Pons (tissue), 1 donor: ENCODE data around the gene ZNF385A.
A peak's percentile ranks its signal among the peaks of the same experiment; 100 is the strongest.
"Not testable (repeated sequence)": the region's sequence is repeated elsewhere in the genome, so short reads cannot be mapped to it uniquely, and the experiment has no call there.

ENCODE experiments used
- DNase-seq: peaks from one replicate; pipeline ENCODE4 v3.0.0-alpha.2; 2016; ENCODE audit warnings: low spot score

The ZNF385A gene

GRCh38 chr12:54355104-54355815 is 29.3 kb downstream of the ZNF385A start:
- DNase-seq = no peak

DNA sequence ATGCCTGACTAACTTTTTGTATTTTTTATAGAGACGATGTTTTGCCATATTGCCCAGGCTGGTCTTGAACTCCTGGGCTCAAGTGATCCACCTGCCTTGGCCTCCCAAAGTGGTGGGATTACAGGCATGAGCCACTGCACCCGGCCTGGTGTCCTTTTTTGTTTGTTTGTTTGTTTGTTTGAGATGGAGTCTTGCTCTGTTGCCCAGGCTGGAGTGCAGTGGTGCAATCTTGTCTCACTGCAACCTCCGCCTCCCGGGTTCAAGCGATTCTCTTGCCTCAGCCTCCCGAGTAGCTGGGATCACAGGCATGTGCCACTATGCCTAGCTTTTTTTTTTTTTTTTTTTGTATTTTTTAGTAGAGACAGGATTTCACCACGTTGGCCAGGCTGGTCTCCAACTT is 30.3 kb downstream of the ZNF385A start:
- DNase-seq = not testable (repeated sequence)

DNA sequence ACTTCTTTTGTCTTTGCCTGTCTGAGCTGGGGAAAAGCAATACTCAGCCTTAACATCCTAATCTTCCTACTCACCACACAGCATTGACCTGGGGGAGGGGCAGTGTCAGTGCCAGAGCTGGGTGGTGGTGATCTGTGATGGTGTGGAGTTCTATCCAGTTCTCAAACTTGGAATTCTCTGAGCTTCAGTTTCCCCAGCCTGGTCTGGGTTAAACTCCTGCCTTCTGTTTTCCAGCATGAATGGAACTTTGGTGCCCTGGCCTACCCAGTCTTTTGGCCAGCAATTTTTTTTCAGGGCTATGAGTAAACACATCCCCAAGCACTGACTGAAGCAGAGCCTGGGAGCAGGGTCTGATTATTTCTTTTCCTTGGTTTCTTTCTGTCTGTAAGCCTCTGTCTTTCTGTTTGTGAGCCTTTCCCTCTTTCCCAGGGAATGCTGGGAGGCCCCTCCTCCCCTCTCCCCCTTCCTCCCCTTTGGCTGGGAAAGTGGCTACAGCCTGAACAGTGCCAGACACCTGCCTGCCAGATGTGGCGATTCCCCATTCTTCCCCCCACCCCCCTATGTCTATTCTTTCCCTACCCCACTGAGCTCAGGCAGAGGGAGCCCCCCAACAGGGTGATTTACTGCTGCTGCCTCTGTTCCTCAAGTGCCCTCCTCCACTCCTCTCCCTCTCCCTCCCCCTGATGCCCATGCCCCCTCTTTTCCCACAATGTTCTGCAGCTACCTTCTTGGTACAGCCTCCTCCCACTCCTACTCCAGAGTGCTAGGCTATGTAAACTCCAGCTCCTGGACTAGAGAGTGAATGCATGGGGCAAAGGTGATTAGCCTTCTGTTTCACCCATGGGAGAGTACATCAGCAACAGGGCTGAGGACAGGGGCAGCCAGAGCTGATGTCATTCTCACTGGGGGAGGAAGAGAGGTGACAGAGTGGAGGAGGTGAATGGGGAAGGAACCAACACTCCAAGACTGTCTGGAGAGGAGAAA is 31.4 kb downstream of the ZNF385A start:
- DNase-seq = peak; percentile 61

- DNase-seq = peak; percentile 81
Observed at GRCh38 chr12:54352022-54352531, 32.5 kb downstream of the ZNF385A start.

GRCh38 chr12:54351341-54351740 is 33.2 kb downstream of the ZNF385A start:
- DNase-seq = no peak

DNA sequence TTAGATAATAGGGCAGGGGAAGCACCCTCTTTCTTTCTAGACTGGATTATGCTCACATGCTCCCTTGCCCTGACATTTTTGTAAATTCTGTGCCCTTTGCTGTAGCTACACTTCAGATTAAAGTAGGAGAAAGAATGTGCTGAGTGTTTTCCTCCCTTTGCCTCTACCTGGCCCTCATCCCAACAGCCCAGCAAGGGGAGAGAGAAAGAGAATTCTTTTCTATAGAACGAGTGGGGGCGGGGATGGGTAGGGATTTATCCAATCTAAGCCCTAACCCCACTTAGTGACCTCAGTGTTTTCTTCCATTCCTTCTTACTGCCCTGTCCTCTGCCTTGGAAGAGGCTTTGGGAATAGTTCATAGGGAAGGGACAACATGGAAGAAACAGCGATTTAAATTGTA is 33.8 kb downstream of the ZNF385A start:
- DNase-seq = no peak

- no peak for DNase-seq
Observed at GRCh38 chr12:54349679-54350078, 34.9 kb downstream of the ZNF385A start.

- no peak for DNase-seq
Observed at GRCh38 chr12:54349036-54349435, 35.5 kb downstream of the ZNF385A start.

DNA sequence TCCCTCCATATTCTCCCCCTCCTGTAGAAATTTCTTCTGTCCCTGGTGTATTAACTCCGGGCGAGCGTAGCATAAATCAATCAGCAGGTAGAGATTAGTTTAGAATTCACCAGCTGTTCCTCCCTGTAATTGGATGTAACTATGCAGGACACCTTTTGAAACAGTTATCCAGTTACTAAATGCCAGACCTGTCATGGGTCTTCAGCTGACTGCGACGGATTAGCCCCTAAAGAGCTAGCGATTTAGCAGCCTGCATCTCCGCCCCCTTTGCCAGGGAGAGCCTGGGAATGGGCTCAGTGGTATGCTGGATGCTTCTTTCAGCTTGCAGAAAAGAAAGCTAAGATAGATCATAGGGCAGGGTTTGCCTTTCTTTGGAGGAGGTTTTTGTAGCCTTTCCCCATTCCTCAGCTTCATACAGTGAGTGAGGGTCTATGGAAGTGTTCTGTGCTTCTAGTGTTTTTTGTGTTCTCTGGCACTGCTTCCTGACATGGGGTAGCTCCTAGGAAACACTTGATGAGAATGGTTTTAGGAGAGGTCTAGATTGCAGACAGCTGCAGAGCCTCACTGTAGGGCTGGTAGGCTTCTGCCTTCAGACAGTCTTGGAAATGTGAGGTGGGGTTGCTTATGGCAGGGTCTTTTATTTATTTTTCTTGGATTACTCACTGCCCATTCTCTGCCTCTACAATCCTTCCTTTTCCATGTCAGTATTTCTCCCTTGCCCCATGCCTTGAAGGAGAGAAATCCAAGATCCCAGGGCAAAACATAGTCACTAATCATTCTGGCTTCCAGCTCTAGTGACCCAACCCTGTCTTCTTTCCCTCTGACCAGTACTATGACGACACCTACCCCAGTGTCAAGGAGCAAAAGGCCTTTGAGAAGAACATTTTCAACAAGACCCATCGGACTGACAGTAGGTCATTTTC is 42.9 kb downstream of the ZNF385A start:
- DNase-seq = no peak

GRCh38 chr12:54340846-54341245 is 43.7 kb downstream of the ZNF385A start:
- no peak for DNase-seq

DNA sequence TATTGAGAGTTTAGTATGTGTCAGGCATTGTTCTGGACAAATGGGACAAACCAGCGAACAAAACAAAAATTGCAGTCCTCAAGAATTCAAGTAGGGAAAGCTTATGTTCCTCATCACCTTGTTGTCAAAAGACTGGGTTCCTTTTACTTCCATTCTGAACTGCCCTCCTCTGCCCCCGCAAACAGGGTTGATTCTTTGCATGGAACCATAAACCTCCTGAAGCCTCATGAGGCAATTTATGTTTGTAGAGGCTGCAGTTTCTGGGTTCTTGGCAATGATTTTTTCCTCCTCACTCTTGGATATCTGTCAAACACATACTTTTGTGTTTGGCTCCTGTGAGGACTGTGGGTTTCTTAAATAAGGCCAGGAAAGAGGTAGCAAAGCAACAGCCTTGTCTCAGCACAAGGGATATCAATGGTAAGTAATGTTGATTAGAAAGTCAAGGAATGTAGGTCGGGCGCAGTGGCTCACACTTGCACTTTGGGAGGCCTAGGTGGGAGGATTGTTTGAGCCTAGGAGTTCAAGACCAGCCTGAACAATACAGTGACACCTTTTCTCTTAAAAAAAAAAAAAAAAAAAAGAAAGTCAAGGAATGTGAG is 45.7 kb downstream of the ZNF385A start:
- no peak for DNase-seq

GRCh38 chr12:54337854-54338650 is 46.5 kb downstream of the ZNF385A start:
- peak; percentile 59 for DNase-seq

GRCh38 chr12:54337280-54337842 is 47.2 kb downstream of the ZNF385A start:
- peak; percentile 66 for DNase-seq

DNA sequence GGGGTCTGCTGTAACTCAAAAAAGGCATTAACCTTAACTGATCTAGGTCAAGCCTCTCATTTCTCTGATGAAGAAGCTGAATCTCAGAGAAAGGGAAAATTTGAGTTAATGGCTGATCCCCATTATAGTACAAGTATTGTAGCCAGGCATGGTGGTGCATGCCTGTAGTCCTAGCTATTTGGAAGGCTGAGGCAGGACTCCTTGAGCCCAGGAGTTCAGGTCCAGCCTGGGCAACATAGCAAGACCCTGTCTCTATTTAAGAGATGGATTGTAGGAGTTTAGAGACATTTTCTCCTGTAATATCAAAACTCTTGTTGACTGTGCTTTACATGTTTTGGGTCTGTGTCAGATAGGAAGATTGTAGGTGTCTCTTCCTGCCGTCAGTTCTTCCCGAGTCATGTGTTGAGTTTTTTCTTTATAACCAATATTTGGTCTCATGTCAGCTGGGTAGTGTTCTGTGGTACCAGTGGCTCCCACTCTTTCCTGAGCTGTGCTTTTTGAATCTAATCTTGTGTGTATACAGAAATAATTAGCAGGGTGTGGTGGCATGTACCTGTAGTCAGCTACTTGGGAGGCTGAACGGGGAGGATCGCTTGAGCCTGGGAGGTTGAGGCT is 51.0 kb downstream of the ZNF385A start:
- no peak for DNase-seq

DNA sequence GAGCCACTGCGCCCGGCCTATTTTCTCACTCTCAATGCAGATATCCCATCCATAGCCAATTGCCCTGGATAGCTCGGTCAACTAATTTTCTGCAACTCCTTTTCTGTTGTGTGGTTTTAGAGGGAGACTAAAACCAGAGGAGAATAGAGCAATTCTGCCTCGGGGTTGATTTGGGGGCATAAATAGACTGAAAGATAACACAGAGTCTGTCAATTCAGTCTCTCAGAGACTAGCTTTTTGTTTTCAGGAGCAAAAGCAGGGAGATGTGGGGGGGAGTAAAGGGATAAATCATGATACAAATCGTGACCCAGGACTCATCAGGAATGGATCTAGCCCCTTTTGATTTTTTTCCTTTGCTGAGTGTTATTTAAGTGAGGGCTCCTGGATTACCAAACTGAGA is 53.1 kb downstream of the ZNF385A start:
- DNase-seq = no peak

GRCh38 chr12:54330442-54330841 is 54.1 kb downstream of the ZNF385A start:
- no peak for DNase-seq

- no peak for DNase-seq
Observed at GRCh38 chr12:54329759-54330158, 54.8 kb downstream of the ZNF385A start.

DNA sequence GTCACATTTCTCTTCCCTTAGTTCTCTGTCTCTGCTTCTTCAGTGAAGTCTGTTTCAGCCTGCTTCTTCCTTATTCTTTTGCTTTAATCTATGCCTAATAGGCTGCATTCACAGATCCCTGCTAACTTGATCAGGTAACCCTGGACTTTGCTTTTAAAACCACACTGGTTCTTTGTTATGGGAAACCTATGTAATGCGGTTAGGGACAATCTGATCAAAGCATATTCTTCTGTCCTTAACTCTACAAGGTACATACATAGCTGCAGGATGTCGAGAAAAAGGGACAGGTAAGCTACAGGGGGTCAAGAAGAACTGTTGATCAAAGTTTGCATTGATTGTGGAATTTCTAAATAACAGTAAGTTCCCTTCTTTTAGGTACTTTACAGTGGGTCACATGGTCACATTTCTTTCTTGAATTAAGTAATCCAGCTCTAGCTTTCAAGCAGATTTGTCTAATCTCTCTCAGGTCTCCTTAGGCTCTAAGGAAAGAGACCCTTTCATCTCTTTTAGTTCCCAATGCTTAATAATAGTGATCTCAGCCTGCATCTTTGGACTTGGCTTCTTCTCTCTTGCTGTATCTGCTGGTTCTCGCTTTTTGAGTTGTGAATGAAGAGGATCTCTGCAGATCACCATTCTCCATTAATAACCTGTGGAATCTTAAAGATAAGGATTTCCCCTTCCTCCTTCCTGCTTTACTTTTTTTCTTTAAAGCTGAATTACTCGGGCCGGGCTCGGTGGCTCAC is 55.8 kb downstream of the ZNF385A start:
- no peak for DNase-seq
